Fibroblast of mammary gland (primary cell): ENCODE results near the gene INSL4.

Source experiments
- DNase-seq: peaks from one replicate; pipeline ENCODE4 v3.0.0-alpha.2; 2010; ENCODE audit warnings: low read depth
- H3K4me3 ChIP-seq: 2 replicates; pipeline ENCODE4 v1.5.1; 2011; ENCODE audit warnings: low read depth, mild to moderate bottlenecking, low read length, moderate library complexity; ENCODE audit not compliant: control insufficient read depth
- TF ChIP-seq, protein P1 (sequence below): conservative IDR thresholded peaks from 2 replicates; pipeline ENCODE4 v1.5.1; 2011; ENCODE audit warnings: low read depth, low read length, inconsistent platforms; ENCODE audit not compliant: control insufficient read depth, insufficient read depth

Gene INSL4

DNA sequence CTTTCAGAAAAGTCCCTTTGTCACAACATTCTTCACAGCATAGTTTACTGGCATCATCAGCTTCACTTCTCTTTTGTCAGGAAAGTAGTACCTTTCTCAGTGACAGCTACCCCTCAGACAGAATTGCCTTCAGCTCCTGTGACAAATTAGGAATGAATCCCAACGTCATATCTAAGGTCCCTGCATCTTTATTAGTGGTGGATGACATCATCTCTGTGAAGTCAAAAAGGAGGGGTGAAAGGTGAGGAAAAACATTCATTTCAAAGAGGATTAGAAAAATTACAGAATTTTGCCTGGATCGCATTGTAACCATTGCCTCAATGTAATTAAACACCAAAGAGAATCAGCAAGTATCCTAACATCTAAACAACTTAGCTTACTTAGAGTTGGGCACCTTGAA, 37.9 kb upstream of the INSL4 start:
- H3K4me3 ChIP-seq: no peak overlapping the region
- no peak for DNase-seq
- TF ChIP-seq, protein P1, sequence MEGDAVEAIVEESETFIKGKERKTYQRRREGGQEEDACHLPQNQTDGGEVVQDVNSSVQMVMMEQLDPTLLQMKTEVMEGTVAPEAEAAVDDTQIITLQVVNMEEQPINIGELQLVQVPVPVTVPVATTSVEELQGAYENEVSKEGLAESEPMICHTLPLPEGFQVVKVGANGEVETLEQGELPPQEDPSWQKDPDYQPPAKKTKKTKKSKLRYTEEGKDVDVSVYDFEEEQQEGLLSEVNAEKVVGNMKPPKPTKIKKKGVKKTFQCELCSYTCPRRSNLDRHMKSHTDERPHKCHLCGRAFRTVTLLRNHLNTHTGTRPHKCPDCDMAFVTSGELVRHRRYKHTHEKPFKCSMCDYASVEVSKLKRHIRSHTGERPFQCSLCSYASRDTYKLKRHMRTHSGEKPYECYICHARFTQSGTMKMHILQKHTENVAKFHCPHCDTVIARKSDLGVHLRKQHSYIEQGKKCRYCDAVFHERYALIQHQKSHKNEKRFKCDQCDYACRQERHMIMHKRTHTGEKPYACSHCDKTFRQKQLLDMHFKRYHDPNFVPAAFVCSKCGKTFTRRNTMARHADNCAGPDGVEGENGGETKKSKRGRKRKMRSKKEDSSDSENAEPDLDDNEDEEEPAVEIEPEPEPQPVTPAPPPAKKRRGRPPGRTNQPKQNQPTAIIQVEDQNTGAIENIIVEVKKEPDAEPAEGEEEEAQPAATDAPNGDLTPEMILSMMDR: no peak

GRCh38 chr9:5195463-5195862, 35.8 kb upstream of the INSL4 start:
- DNase-seq: no peak
- TF ChIP-seq, protein P1: no peak
- no peak overlapping the region for H3K4me3 ChIP-seq

DNA sequence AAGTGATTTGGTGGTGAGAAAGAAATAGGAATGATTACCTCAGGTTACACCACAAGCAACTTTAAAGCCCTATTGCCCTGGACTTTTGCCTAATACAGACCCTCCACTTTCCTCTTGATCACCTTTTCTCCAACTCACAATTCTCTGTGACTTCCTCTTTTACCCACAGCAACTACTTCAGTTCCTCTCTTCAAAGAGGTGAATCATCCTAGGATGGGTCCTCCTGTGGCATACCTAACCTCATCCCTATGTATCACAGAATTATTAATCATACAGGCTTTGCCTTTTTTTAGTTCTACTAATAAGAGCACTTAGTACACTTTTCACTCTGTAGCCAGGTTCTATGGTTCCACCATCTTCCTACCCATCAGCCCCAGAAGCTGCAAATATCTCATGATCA, 26.1 kb upstream of the INSL4 start:
- DNase-seq: no peak
- TF ChIP-seq, protein P1: no peak
- H3K4me3 ChIP-seq: no peak overlapping the region

GRCh38 chr9:5230554-5230953, 665 bp upstream of the INSL4 start:
- TF ChIP-seq, protein P1: no peak
- no peak for DNase-seq
- H3K4me3 ChIP-seq: no peak overlapping the region

DNA sequence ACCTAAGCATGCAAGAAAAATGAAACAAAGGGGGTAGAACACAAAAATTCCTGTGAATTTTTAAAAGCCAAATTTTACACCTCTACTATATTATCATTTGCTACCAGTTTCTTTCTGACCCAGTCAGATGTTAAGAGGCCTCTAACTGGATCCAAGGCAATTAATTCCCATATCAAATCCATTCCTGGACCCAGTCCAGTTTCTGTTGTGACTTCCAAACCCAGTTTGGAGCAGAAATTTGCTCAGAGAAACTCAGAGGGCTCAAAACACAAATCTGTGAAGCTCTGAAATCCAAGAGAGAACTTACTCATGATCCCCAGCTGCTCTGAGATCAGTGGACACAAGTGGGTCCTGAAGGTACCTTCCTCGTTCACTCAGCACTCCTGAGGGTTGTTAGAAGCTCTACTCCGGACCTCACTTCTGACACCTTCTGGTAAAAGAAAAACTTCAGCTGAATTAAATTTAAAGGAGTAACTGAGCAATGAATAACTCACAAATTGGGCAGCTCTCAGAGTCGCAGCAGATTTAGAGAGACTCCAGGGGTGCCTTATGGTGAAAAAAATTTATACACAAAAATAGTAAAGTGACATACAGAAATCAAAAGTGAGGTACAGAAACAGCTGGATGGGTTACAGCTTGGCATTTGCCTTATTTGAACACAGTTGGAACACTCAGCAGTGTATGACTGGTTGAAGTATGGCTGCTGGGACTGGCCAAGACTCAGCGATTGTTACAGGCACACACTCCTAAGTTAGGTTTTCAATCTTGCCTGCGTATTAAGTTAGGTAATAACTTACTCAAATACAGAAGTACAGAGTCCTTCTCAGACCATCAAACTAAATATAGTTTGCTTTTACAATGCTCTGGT, 32.4 kb downstream of the INSL4 start:
- H3K4me3 ChIP-seq: no peak overlapping the region
- peak; percentile 18 for DNase-seq
- TF ChIP-seq, protein P1: peak; percentile 6

- TF ChIP-seq, protein P1: no peak
- DNase-seq: no peak
Observed at GRCh38 chr9:5264219-5264595, 33.0 kb downstream of the INSL4 start.

DNA sequence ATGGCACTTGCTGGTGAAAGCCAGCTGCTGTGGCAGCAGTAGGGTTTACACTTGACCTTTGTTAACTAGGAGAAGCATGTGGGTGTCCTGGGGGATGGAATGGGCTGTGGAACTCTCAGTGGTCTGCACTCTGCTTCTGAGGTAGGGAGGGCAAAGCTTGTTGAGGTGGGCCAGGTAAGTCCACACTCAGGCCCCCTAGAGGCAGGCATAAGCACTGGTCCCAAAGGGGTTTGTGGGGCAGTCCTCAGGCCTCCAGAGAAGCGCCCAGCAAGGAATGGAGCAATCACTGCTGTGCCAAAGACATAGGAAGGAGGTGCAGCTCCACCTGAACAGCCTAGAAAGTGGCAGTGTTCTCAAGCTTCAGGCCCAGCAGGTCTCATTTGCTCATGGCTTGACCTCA, 34.7 kb downstream of the INSL4 start:
- DNase-seq: no peak
- no peak overlapping the region for H3K4me3 ChIP-seq
- TF ChIP-seq, protein P1: no peak

More at GRCh38 chr9:5264219-5264595, 33.0 kb downstream of the INSL4 start:
- H3K4me3 ChIP-seq: no peak overlapping the region
